GM03348 (cell line): Measurements from ENCODE around the gene MFN2.

Experiments used
- DNase-seq: peaks from one replicate; pipeline ENCODE4 v3.0.0; 2012; ENCODE audit warnings: low spot score

Gene MFN2

DNA sequence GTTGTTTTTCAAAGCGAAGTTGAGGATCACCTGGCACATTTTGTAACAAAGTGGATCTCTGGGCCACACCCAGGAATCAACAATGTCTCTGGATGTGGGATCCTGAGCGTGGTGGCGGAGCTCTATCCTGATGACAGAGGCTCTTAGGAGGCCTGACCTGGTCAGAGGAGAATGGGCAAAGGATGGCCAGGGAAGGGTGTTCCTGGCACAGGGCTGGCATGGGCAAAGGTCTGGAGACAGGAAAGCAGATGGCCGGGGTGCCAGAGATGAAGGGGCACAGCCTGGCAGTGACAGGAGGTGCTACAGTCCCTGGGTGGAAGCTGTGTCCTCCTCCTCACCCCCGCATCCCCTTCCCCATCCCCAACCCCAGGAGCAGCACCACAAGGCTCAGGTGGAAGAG, 20.0 kb upstream of the MFN2 start:
- DNase-seq = no peak

DNA sequence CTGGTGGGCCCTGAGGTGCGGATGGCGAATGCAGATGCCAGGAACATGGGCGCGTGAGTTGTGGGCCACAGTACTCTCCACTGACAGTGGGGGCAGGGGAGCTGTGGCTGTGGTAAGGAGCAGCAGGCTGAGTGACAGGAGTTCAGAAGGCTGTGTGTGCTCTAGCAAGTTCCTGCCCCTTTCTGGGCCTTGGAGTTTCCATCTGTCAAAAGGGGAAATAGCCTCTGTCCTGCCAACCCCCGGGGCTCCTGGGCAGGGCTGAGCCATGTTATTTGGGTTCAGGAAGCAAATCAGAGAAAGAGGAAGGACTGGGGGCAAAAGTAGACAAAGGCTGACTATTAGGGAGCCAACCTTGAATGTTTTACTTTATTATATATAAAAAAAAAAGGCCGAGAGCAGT, 19.5 kb upstream of the MFN2 start:
- DNase-seq = no peak

DNA sequence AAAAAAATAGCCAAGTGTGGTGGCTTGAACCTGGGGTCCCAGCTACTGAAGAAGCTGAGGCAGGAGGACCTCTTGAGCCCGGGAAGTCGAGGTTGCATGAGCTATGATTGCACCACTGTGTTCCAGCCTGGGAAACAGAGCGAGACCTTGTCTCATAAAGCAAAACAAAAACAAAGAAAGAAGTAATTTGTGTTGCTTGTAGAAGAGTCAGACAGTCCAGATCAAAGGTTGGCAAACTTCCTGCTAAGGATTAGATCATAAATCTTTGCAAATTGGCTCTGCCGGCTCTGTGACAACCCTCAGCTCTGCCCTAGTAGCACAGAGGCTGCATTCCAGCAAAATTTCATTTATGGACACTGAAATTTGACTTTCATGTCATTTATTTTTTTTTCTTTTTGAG, 19.0 kb upstream of the MFN2 start:
- DNase-seq = no peak

DNA sequence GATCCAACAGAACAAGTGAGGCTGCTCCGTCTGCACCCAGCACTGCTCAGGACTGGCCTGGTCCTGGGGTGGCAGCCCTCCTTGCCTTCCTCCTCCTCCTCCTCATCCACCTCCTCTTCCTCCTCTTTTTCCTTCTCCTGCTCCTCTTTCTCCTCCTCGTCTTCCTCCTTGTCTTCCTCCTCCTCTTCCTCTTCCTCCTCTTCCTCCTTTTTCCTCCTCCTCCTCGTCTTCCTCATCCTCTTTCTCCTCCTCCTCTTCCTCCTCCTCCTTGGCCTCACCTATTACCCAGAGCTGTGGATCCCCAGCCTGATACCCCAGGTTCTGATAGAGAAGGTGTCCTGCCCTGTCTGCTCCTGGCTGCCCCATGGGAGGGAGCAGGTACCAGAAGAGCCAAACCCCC, 16.6 kb upstream of the MFN2 start:
- no peak for DNase-seq

DNA sequence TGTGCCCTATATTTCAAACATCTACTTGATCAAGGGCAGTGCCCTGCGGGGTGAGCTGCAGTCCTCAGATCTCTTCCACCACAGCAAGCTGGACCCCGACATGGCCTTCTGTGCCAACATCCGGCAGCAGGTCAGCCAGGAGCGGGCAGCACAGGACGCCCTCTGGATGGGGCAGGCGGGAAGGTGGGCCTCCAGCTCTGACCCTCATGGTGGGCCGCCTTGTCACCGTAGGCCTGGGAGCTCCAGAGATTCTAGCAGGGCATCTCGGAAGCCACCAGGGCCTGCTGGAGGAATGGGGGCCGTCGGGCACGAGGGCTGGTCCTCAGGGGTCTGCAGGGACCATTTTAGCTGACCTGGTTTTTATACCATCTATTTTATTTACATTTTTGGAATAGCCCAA, 15.6 kb upstream of the MFN2 start:
- no peak for DNase-seq

DNA sequence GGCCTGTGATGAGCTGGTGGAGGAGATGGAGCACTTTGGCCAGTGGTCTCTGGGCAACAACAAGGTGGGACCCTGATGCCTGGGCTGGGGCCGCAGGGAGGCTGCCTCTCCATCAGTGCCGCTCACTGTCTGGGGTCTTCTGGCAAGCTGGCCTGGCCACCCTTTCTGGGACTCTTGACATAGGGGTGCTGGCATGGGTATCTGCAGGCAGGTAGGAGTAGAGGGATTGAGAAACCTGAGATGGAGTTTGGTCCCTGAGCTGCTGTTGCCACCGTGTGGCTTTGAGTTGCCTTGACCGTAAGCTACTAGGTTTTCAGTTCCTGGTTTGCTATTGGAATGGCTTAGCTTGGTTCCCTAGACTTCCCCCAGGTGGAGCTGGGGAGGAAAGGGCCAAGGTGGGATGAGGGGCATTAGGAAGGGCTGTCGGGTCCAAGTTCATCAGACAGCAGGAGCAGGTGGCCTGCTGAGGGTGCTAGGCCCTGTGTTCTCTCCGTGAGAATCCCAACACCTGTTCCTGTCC, 13.2 kb upstream of the MFN2 start:
- no peak for DNase-seq

DNA sequence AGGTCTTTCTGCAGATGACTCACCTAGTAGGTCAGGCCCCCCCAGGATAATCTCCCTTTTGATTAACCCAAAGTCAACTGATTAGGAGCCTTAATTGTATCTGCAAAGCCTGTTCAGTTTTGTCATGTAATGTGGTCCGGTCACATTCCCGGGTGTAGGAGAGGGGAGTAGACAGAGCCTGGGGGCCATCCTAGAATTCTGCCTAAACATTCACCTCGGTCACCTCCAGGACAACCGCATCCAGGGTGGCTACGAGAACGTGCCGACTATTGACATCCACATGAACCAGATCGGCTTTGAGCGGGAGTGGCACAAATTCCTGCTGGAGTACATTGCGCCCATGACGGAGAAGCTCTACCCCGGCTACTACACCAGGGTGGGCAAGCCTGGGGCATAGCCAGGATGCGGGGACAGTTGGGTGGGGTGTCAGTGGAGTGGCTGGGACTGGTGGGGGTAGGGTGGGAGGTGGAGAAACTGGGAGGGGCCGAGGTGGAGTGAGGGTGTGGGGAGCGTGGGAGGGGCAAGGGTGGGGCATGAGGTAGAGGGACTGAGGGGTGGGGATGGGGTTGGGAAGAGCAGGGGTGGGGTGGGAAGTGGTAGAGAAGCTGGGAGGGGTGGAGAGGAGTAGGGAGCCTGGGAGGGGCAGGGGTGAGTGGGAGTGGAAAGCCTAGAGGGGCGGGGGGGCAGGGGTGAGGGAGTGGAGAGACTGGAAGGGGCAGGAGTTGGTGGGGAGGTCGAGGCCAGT, 9.6 kb upstream of the MFN2 start:
- DNase-seq = no peak

DNA sequence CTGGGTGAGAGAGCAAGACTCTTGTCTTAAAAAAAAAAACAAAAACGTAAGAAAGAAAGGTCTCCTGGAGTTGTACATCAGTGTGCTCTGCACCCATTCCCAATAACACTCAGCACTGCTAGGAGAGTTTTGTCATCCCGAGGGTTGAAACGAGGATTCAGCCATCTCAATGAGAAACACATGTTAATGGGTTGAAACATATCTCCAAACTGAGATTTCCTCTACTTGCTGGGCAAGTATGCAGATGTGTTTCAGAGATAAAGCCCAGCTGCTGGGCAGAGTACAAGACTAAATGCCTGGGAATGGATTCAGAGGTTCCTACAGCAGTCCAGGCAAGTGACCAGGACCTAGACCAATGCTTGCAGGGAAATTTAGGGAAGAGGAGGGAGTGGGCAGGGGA, 2.6 kb upstream of the MFN2 start:
- peak; percentile 79 for DNase-seq

DNA sequence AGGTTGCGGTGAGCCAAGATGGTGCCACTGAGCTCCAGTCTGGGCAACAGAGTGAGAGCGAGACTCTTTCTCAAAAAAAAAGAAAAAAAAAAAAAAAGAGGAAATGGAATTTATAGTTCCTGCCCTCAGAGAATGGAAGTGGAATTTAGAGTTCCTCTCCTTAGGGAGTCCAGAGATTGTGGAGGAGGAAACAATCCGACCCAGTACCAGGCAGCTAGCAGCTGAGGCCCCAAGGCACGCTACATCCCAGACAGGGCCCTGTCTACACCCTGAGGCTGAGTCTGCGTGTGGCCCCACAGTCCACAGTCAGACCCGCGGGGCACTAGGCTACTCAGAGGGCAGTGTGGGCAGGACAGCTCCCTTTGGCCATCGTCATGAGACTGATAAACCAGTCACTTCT, 1.9 kb upstream of the MFN2 start:
- no peak for DNase-seq

DNA sequence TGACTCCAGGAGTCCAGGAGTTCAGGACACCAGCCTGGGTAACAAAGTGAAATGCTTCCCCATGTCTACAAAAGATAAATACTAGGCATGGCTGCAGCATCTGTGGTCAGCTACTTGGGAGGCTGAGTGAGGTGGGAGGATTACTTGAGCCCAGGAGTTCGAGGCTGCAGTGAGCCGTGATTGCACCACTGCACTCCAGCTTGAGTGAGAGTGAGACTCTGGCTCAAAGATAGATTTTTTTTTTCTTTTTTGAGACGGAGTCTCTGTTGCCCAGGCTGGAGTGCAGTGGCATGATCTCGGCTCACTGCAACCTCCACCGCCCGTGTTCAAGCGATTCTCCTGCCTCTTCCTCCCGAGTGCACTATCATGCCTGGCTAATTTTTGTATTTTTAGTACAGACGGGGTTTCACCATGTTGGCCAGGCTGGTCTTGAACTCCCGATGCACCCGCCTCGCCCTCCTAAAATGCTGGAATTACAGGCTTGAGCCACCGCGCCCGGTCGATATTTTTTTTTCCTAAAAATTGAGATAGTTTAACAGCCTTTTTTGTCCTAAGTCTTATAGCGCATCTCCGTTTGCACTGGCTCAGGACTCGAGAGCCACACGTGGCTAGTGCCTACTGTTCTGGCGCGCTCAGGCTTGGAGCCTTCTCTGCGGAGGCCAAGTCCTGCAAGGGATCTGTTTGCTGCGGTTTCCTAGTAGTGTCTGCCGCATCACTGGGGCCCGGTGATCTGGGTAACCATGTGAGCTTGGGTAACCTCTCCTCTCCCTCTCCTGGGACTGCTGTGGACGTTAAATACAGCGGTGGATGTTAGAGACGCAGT, 1.0 kb upstream of the MFN2 start:
- DNase-seq = no peak

DNA sequence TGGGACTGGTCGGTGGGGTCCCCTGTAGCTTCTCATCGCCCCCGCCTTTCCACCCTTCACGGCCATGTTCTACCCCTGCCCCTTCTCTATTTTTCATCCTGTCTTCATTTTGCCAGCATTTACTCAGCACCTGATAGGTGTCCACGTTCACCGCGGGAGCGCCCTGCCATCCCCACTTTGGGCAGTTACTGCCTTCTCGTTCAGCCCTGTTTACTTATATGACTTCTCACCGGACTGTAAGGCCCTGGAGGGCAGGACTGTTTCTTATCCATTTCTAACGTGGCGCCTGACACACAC, 380 bp downstream of the MFN2 start:
- no peak for DNase-seq

DNA sequence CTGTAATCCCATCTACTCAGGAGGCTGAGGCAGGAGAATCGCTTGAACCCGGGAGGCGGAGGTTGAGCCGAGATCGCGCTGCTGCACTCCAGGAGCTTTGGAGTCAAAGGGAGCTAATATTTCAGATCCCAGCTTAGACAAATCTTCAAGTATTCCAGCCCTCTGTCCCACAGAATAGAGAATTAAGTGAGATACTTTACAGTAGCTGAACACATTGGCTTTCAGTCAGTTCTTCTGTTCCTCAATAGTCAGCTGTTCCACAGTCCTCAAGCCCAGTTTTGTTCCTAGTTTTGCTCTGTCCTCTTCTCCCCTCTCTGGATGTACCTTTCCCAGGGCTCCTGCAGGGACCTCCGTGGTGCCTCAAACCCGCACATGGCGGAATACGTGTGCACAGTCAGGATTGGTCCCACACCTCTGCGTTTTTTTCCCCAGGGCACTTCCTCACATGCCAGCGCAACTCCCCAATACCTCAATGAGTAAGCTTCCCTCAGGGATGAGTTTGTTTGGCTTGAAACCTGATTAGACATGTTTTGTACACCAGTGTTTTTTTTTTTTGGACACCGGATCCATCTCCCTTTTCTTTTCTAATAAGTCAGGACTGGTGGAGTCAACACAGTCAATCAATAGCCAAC, 1.2 kb downstream of the MFN2 start:
- no peak for DNase-seq

DNA sequence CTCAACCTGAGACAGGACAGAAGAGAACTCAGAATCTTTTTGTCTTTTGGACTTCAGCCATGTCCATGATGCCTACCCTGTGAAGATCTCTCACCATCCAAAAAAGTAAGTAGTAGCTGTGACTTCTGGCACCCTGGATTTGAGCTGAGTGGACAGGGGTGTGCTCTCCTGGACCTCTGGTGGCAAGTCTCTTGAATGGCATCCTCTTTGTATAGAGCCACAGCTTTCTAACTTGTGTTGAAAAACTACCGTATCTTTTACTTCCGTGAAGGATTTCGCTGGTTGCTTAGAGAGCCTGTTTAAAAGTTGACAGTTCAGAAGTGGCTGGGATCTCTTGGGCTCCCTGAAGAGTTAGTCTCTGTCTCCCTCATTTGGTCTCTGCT, 1.8 kb downstream of the MFN2 start:
- DNase-seq = peak; percentile 52

DNA sequence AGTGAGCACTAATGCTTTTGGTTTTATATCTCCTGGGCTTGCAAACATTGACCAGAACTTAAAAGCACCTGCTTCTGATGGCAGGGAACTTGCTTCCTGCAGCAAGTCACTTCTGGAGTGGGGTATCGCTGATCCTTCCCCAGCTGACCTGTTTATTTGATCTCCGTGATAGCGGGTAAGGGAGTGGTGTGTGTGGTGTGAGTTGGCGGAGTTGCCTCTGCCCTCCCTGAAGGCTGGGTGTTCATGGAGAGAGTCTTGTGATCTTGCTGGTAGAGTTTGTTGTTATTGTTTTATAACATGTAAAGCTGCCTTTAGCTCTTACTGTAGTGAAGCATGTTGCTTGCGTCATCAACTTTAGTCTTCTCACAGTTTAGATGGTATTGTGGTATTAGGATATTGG, 3.9 kb downstream of the MFN2 start:
- no peak for DNase-seq

DNA sequence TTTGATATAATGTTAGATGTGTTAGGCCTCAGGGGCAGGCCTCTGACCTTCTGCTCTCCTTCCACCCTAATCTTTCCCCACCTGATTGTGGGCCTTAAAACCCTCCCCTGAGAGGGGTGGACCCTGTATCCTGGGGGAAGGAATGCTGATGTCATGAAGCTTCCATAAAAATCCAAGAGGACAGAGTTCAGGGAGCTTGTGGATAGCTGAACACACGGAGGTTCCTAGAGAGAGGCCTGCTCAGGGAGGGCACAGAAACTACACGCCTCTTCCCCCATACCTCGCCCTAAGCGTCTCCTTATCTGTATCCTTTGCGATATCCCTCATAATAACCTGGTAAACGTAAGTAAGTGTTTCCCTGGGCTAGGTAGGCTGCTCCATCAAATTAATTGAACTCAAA, 4.3 kb downstream of the MFN2 start:
- DNase-seq = no peak

DNA sequence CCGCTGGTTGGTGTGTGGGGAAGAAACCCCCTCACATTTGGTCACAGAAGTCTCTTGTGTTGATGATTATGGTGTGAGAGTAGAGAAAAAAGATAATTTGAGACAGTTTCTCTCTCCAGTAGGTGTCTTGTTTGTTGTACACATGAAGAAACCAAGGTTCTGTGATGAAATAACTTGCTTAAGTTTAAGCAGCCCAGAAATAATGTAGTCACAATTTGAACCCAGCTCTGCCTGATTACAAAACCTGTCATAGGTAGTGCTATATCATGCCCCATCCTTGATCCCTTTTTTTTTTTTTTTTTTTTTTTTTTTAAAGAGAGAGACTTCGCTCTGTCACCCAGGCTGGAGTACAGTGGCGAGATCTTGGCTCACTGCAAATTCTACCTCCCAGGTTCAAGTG, 4.9 kb downstream of the MFN2 start:
- DNase-seq = no peak

DNA sequence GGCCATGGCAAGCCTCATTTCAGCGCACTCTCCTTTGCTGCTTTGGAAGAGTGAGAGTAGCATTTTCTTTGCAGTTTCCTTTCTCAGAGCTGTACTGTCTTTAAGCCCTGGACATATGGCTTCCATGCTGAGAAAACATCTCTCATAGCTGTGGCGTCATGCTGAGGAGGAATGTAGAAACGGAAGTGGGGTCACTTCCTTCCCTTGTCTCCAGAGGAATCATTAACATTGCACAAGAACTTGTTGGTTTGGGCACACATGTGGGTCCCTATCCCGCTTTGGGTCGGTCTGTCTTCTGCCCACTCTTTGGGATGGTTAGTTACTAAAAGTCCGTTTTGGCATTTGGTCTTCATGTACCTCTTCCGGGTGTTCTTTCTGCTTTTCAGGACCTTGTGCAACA, 5.6 kb downstream of the MFN2 start:
- peak; percentile 66 for DNase-seq

DNA sequence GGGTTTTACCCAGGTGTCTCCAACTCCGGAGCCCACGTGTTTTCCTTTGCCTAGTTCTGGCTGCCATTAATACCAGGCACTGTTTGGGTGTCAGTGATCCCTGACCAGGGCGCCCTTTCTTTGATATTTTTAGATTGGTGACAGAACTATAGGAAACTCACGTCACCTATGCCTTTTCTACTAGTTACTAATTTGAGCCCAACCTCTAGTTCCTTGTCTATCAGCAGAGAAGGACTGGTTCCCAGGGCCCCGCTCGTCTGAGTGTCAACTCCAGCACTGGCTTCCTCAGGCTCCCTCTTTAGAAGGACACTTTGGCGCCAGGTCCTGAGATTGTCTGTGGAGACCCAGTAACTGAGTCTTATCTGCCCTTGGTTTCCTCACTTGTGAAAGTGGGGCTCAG, 9.4 kb downstream of the MFN2 start:
- no peak for DNase-seq

DNA sequence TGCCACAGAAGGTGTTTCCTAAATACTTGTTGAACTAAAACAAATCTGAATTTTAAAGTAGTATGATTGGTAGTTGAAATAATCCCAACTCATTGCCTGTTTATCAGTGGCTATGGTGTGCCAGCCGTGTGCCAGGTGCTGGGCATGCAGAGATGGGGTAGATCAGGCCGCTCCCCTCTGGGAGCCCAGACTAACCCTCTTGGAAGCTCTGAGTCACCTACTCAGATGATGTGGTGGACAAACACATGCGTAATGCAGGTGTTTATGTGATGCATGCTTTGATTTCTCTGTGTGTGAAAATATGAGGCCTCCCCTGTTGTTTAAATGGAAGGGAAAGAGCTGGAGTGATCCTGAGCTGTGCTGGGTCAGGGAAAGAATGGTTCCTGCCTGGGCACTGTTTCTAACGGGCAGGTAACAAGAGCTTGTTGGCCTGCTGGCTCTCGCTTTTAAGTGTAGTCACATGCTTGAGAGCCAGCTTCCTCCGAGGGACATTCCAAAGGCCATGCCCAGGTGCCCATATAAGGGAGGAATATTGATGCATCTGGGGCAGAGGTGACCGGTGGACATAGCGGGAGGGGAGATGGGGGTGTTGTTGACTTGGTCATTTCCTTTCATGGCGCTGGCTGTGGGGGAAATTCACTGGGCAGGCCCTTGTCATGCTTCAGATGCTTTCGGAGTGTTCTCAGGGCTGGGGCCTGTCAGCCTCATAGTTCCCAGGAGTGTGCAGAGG, 10.2 kb downstream of the MFN2 start:
- no peak for DNase-seq

DNA sequence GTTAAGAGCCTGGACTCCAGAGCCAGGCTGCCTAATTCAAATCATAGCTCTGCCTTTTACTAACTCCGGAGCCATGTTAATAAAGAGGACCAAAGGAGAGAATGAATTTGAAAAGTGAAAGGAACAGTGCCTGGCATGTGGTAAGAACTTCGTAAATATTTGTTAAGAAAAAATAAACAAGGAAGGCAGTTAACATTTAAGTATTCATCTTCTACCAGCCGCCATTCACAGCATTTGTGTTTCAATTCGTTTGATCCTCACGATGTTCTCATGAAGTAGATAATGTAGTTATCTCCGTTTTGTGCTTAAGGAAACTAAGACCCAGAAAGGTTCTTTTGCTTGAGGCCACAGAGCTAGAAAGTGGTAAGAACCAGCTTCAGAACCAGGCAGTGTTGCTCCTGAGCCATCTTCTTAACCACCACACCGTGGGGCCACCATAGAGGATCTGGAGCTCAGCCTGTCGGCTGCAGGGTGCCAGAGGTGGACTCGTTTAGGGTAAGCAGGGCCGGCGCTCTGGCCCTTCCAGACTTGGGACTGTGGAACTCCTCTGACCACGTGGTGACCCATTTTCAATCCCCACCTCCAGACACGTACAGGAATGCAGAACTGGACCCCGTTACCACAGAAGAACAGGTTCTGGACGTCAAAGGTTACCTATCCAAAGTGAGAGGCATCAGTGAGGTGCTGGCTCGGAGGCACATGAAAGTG, 11.9 kb downstream of the MFN2 start:
- DNase-seq = no peak

DNA sequence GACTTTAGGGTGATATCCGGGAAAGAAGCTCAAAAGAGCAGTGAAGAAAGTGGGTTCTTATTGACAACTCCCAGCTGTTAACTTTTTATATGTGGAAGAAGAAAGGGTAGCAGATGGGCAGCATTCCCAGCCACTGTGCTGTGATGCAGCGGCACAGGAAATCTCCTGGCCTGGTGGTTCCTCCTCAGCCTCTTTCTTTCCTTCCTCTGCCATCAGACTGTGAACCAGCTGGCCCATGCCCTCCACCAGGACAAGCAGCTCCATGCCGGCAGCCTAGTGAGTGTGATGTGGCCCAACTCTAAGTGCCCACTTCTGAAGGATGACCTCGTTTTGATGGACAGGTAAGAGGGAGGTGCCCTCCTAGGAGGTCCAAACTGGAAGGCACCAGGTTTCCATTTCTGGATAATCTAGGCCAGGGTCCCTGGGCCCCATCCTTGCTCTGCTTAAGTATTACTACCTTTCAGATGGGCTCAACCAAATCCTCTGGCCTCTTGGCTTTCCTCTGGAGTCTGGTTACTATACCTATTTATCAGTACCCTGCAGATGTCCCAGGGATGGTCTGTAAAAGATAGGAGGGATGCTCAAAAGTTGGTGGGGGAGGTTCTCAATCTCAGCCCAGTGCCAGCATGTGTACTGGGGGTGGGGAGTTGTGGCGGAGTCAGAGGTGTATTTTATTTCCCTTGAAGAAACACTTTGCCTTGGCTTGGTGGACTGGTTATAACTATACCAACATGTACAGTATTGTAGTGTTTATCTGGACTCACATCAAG, 17.0 kb downstream of the MFN2 start:
- DNase-seq = no peak
